Osteocyte (in vitro differentiated cells): ENCODE measurements around the gene URM1. TPM values are rescaled to one million over a fixed set of nuclear protein-coding genes. Genes with fewer than 3 reads are reported as not detected.
"Not testable (repeated sequence)": the region's sequence is repeated elsewhere in the genome, so short reads cannot be mapped to it uniquely, and the experiment has no call there.

Experiments used
- DNase-seq: peaks from one replicate; pipeline ENCODE4 v3.0.0; 2021; ENCODE audit warnings: mixed read lengths; ENCODE audit not compliant: unreplicated experiment; ENCODE audit errors: extremely low spot score
- H3K27ac Mint-ChIP-seq: one replicate; pipeline ENCODE4 v1.8.0; 2021; ENCODE audit warnings: mild to moderate bottlenecking, mixed read lengths; ENCODE audit not compliant: unreplicated experiment
- H3K27me3 Mint-ChIP-seq: one replicate; pipeline ENCODE4 v1.8.0; 2021; ENCODE audit warnings: mixed read lengths; ENCODE audit not compliant: unreplicated experiment
- H3K36me3 Mint-ChIP-seq: one replicate; pipeline ENCODE4 v1.8.0; 2021; ENCODE audit warnings: mixed read lengths; ENCODE audit not compliant: unreplicated experiment
- H3K4me1 Mint-ChIP-seq: one replicate; pipeline ENCODE4 v1.8.0; 2021; ENCODE audit warnings: mixed read lengths; ENCODE audit not compliant: unreplicated experiment
- H3K4me3 Mint-ChIP-seq: one replicate; pipeline ENCODE4 v1.8.0; 2021; ENCODE audit warnings: mild to moderate bottlenecking, moderate library complexity, mixed read lengths; ENCODE audit not compliant: unreplicated experiment
- H3K9me3 Mint-ChIP-seq: one replicate; pipeline ENCODE4 v1.8.0; 2021; ENCODE audit warnings: mixed read lengths; ENCODE audit not compliant: unreplicated experiment
- CTCF ChIP-seq: fragments of 200-600 bp; sonication (generic); IDR thresholded peaks from 2 replicates; pipeline ENCODE4 v1.5.0; 2021; ENCODE audit warnings: antibody characterized with exemption, mild to moderate bottlenecking, moderate library complexity
- total RNA-seq: library from RNA; stranded (reverse); gene quantifications from 2 replicates; pipeline ENCODE4 v1.2.1, GENCODE V29; 2021

The URM1 gene
- total RNA-seq, 1 donor from 2014 or later, result 62.0 TPM

DNA sequence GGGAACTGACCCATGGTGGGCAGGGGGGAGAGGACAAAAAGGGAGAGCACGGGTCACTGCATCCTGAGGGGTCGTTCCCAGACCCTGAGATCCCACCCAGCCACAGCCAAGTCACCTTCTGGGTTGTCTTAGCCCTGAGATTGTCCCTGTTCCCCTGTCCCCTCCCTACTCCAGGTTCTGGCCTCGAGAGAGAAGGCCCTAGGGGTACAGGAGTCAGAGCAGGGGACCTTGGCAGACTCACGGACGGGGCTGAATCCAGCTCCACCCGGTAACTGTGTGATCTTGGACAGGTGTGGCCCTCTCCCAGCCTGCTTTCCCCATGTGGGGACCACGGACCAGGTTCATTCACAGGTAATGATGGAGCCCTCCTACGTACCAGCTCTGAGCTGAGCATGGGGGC lies 38.3 kb downstream of the URM1 start:
- H3K27me3 Mint-ChIP-seq, result peaks cover 17% of the 10 kb centered on the region
- H3K4me3 Mint-ChIP-seq, result no peak overlapping the region
- H3K36me3 Mint-ChIP-seq, result no peaks in the 10 kb centered on the region

GRCh38 chr9:128409978-128410377 lies 38.8 kb downstream of the URM1 start:
- no peak for DNase-seq
- Mint-ChIP-seq H3K9me3 (no peaks in the 10 kb centered on the region), H3K36me3 (no peaks in the 10 kb centered on the region), H3K27ac (no peak overlapping the region), H3K4me3 (no peak overlapping the region), H3K4me1 (peaks cover 2% of the 10 kb centered on the region), H3K27me3 (peaks cover 22% of the 10 kb centered on the region)
- TF ChIP-seq CTCF, result peak; percentile 39

More for the DNA sequence above, 38.3 kb downstream of the URM1 start:
- Mint-ChIP-seq H3K4me1 (peaks cover 2% of the 10 kb centered on the region), H3K27ac (no peak overlapping the region), H3K9me3 (no peaks in the 10 kb centered on the region)
- DNase-seq, result no peak
- TF ChIP-seq CTCF, result no peak

DNA sequence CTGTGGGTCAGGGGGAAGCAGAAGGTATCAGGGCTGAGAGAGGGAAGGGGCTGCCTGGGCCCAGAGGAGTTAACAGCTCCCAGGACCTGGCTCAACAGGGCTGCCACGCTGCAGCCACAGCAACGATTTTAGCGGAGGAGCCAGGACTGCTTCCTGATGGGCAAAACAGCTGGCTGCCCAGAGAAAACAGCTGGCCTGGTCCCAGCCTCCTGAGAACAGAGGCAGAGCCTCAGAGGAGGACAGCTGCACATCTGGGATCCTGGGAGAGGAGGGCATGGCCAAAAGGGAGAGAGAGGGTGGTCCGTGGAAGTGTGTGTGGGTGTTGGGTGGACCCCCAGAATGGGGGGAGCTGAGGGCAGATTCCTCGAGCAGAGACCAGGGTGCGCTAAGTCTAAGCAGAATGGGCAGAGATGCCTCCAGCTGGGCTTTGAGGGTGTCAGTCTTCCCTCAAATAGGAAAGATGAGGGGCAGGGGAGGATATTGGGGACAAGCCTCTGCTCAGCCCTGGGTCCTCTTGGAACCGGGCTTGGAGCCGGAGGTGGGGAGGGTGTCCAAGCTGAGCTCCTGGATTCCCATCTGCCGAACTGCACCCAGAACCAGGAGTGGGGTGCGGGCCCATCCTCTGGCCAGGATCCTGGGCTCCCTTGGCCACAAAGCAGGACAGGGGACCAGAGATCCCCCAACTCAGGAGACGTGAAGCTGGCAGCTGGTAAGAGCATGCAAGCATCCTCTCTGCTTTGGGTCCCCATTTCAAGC lies 40.4 kb downstream of the URM1 start:
- peaks cover 2% of the 10 kb centered on the region for H3K4me1 Mint-ChIP-seq
- no peak for DNase-seq
- no peak overlapping the region for H3K4me3 Mint-ChIP-seq
- H3K9me3 Mint-ChIP-seq, result no peaks in the 10 kb centered on the region
- H3K27ac Mint-ChIP-seq, result no peak overlapping the region
- H3K27me3 Mint-ChIP-seq, result peaks cover 38% of the 10 kb centered on the region
- no peak for TF ChIP-seq CTCF
- no peaks in the 10 kb centered on the region for H3K36me3 Mint-ChIP-seq

DNA sequence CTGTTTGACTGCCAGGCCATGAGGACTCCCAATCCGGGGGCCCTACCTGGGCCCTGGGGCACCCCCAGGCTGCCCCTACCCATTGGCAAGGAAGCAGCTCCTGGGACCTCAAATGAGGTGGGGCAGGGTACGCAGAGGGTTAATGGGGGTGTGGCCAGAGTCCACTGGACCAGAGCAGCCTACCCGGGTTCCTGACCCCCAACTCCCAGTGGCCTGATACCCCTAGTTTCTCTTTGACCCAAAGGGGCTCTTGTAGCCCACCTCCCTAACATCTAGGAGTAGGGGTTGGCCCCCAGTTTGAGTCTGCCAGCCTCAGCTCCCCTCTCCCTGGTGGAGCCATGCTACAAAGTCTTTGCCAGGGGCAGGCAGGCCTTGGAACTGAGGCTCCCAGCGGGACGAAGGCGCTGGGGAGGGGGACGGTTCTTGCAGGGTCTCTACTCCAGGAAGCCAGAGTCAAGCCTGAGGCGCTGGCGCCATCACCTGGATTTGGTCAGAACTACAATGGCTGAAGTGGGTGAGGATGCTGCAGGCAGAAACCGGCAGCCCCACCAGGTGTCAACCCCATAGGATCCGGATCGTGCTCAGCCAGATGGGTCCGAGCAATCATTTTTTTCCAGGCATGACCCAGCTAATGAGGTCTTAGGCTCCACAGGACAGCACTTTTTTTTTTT lies 41.1 kb downstream of the URM1 start:
- H3K4me3 Mint-ChIP-seq, result no peak overlapping the region
- H3K27me3 Mint-ChIP-seq, result peaks cover 40% of the 10 kb centered on the region
- H3K27ac Mint-ChIP-seq, result no peak overlapping the region
- DNase-seq, result no peak
- TF ChIP-seq CTCF, result peak; percentile 60
- H3K4me1 Mint-ChIP-seq, result no peaks in the 10 kb centered on the region
- no peaks in the 10 kb centered on the region for H3K9me3 Mint-ChIP-seq
- no peaks in the 10 kb centered on the region for H3K36me3 Mint-ChIP-seq

GRCh38 chr9:128413728-128414127 lies 42.6 kb downstream of the URM1 start:
- H3K36me3 Mint-ChIP-seq, H3K27ac Mint-ChIP-seq, H3K4me3 Mint-ChIP-seq, DNase-seq, H3K9me3 Mint-ChIP-seq, H3K4me1 Mint-ChIP-seq: not testable (repeated sequence)
- H3K27me3 Mint-ChIP-seq, result peaks cover 40% of the 10 kb centered on the region
